Osteoblast (primary cell): ENCODE measurements around the gene ZNF138. TPM values are rescaled to one million over a fixed set of nuclear protein-coding genes. Genes with fewer than 3 reads are reported as not detected.

Experiments used
- DNase-seq: peaks from one replicate; pipeline ENCODE4 v3.0.0; 2011; ENCODE audit warnings: low spot score, mixed read lengths; ENCODE audit not compliant: insufficient read length; ENCODE audit errors: missing footprints
- H2AFZ ChIP-seq: 2 replicates; pipeline ENCODE4 v1.6.0; 2011; ENCODE audit warnings: mild to moderate bottlenecking, low read length
- H3K27ac ChIP-seq: 2 replicates; pipeline ENCODE4 v1.5.1; 2011; ENCODE audit warnings: mild to moderate bottlenecking, low read depth, low read length, moderate library complexity
- H3K27me3 ChIP-seq: 2 replicates; pipeline ENCODE4 v1.6.0; 2012; ENCODE audit warnings: mild to moderate bottlenecking, control low read depth, inconsistent platforms, low read length, moderate library complexity; ENCODE audit not compliant: insufficient read depth
- H3K36me3 ChIP-seq: 2 replicates; pipeline ENCODE4 v1.5.1; 2011; ENCODE audit warnings: mild to moderate bottlenecking, low read length, control low read depth, moderate library complexity; ENCODE audit not compliant: insufficient read depth
- H3K4me1 ChIP-seq: 2 replicates; pipeline ENCODE4 v1.5.1; 2011; ENCODE audit warnings: mild to moderate bottlenecking, low read length, control low read depth, moderate library complexity; ENCODE audit not compliant: insufficient read depth
- H3K4me2 ChIP-seq: 2 replicates; pipeline ENCODE4 v1.6.0; 2011; ENCODE audit warnings: mild to moderate bottlenecking, low read length; ENCODE audit not compliant: insufficient read depth
- H3K4me3 ChIP-seq: fragments of 200-600 bp; sonication (generic); 3 replicates; pipeline ENCODE4 v1.5.1; 2012; ENCODE audit warnings: mild to moderate bottlenecking, low read length, inconsistent platforms; ENCODE audit not compliant: insufficient read depth
- H3K79me2 ChIP-seq: 2 replicates; pipeline ENCODE4 v1.6.0; 2012; ENCODE audit warnings: mild to moderate bottlenecking, low read length, control low read depth, inconsistent platforms; ENCODE audit not compliant: insufficient read depth
- H3K9me3 ChIP-seq: 2 replicates; pipeline ENCODE4 v1.5.1; 2011; ENCODE audit warnings: low read depth, low read length, control low read depth
- H4K20me1 ChIP-seq: 2 replicates; pipeline ENCODE4 v1.6.0; 2012; ENCODE audit warnings: mild to moderate bottlenecking, low read length, control low read depth; ENCODE audit not compliant: insufficient read depth
- total RNA-seq: library from RNA; depleted of rRNA; stranded (reverse); fragments of >200 nt; gene quantifications from 2 replicates; pipeline ENCODE4 v1.2.3, GENCODE V29; 2012
- TF ChIP-seq, protein P1 (sequence below): IDR thresholded peaks from 2 replicates; pipeline ENCODE4 v1.5.1; 2011; ENCODE audit warnings: mild to moderate bottlenecking, low read depth, low read length, moderate library complexity; ENCODE audit errors: extremely low read depth

ZNF138 gene
- total RNA-seq, 1 donor, result 4.7 TPM

- H3K36me3 ChIP-seq, result no peaks in the 10 kb centered on the region
- H3K79me2 ChIP-seq, result no peaks in the 10 kb centered on the region
- H3K4me1 ChIP-seq, result no peaks in the 10 kb centered on the region
- no peak overlapping the region for H3K4me2 ChIP-seq
- TF ChIP-seq, protein P1, sequence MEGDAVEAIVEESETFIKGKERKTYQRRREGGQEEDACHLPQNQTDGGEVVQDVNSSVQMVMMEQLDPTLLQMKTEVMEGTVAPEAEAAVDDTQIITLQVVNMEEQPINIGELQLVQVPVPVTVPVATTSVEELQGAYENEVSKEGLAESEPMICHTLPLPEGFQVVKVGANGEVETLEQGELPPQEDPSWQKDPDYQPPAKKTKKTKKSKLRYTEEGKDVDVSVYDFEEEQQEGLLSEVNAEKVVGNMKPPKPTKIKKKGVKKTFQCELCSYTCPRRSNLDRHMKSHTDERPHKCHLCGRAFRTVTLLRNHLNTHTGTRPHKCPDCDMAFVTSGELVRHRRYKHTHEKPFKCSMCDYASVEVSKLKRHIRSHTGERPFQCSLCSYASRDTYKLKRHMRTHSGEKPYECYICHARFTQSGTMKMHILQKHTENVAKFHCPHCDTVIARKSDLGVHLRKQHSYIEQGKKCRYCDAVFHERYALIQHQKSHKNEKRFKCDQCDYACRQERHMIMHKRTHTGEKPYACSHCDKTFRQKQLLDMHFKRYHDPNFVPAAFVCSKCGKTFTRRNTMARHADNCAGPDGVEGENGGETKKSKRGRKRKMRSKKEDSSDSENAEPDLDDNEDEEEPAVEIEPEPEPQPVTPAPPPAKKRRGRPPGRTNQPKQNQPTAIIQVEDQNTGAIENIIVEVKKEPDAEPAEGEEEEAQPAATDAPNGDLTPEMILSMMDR, result no peak
- no peak overlapping the region for H3K27ac ChIP-seq
- H3K9me3 ChIP-seq, result no peaks in the 10 kb centered on the region
- no peaks in the 10 kb centered on the region for H4K20me1 ChIP-seq
- DNase-seq, result no peak
- H2AFZ ChIP-seq, result no peak overlapping the region
- H3K4me3 ChIP-seq, result no peak overlapping the region
- H3K27me3 ChIP-seq, result no peaks in the 10 kb centered on the region
Observed at GRCh38 chr7:64863969-64864368, 69.7 kb downstream of the ZNF138 start.

GRCh38 chr7:64867863-64868440, 73.7 kb downstream of the ZNF138 start:
- no peaks in the 10 kb centered on the region for H4K20me1 ChIP-seq
- no peak overlapping the region for H2AFZ ChIP-seq
- DNase-seq, result no peak
- H3K9me3 ChIP-seq, result no peaks in the 10 kb centered on the region
- no peak overlapping the region for H3K4me3 ChIP-seq
- H3K4me1 ChIP-seq, result no peaks in the 10 kb centered on the region
- H3K4me2 ChIP-seq, result no peak overlapping the region
- TF ChIP-seq, protein P1, result no peak
- no peaks in the 10 kb centered on the region for H3K36me3 ChIP-seq
- no peaks in the 10 kb centered on the region for H3K79me2 ChIP-seq
- no peak overlapping the region for H3K27ac ChIP-seq
- H3K27me3 ChIP-seq, result no peaks in the 10 kb centered on the region

GRCh38 chr7:64868499-64868898, 74.3 kb downstream of the ZNF138 start:
- Histone ChIP-seq H3K9me3 (no peaks in the 10 kb centered on the region), H3K4me1 (no peaks in the 10 kb centered on the region), H3K79me2 (no peaks in the 10 kb centered on the region), H3K27ac (no peak overlapping the region), H3K4me2 (no peak overlapping the region), H4K20me1 (no peaks in the 10 kb centered on the region), H3K4me3 (no peak overlapping the region), H3K27me3 (no peaks in the 10 kb centered on the region), H2AFZ (no peak overlapping the region), H3K36me3 (no peaks in the 10 kb centered on the region)
- DNase-seq, result no peak
- TF ChIP-seq, protein P1, result no peak

DNA sequence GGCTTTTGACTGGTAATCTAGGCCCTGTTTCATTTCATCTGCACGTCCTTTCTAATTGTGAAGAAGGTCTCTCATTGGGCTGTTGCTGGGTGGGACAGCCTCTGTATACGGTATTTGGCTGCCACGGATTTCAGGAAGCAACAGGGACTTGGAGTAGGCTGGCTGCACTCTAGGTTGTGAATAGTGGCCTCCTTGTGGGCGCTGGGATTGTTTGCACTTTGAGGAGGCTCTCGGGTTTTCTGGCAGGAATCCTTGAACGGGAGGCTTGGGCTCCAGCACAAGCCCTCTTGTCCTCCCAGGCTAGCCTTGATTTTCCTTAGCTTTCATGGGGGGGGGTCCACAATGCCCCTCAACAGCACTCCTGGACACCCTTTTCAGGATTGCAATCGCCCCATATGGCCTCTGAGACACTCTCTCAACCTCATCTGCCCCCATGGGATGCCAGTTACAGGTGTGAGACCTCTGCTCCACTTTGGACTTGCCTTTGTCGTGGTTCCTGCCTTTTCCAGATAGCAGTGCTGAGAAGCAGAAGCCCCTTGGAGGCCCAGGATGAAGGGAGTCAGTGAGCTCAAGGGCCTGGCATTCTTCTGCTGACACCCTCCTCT, 75.0 kb downstream of the ZNF138 start:
- Histone ChIP-seq H3K27me3 (no peaks in the 10 kb centered on the region), H4K20me1 (no peaks in the 10 kb centered on the region), H2AFZ (no peak overlapping the region), H3K4me3 (no peak overlapping the region), H3K27ac (no peak overlapping the region), H3K4me1 (peaks cover 4% of the 10 kb centered on the region), H3K4me2 (no peak overlapping the region), H3K79me2 (no peaks in the 10 kb centered on the region), H3K36me3 (no peaks in the 10 kb centered on the region), H3K9me3 (no peaks in the 10 kb centered on the region)
- TF ChIP-seq, protein P1, result no peak
- DNase-seq, result no peak
